Measurements from ENCODE around the gene PLEKHG3. TPM values are rescaled to one million over a fixed set of nuclear protein-coding genes. Genes with fewer than 3 reads are reported as not detected.

PLEKHG3 gene
- total and polyA plus RNA-seq, 10 of the 15 experiments (the other 5 are each of a cell fraction or from before 2014, with no cell fraction given) = 0.03 to 0.73 (median 0.07) TPM; not detected in 5

DNA sequence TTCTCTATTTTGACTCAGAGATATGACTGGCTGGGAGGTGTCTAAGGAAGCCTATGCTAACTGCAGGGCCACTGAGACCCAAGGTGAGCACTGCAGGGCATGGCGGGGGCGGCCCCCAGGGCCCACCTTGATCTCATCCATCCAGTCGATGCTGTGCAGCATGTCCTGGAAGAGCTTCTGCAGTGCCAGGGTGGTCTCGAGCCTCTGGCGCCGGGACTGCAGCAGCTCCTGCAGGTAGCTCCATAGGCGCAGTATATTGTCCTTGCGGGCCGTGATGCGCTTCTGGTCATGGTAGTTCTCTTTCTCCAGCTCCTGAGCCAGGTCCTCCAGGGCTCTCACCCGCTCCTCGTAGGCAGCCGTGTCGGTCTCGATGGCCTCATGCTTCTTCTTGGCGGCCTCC, 91.0 kb downstream of the PLEKHG3 start (continued):
- TF ChIP-seq MAX (IDR thresholded peaks at IDR 0.05; ENCODE audit: low read depth, low read length) (no peak), YY1 (IDR thresholded peaks at IDR 0.05; ENCODE audit: low read depth, low read length) (no peak), NR2F1 (conservative IDR thresholded peaks at IDR 0.05) (no peak), CEBPB (IDR thresholded peaks at IDR 0.05; ENCODE audit: borderline replicate concordance in 1 of 2, low read depth in 2 of 2, low read length in 2 of 2) (no peak), NFIC (IDR thresholded peaks at IDR 0.05; ENCODE audit: low read depth, low read length) (no peak), JUNB (IDR thresholded peaks at IDR 0.05) (no peak), RB1 (IDR thresholded peaks at IDR 0.05; ENCODE audit: borderline replicate concordance) (no peak)

DNA sequence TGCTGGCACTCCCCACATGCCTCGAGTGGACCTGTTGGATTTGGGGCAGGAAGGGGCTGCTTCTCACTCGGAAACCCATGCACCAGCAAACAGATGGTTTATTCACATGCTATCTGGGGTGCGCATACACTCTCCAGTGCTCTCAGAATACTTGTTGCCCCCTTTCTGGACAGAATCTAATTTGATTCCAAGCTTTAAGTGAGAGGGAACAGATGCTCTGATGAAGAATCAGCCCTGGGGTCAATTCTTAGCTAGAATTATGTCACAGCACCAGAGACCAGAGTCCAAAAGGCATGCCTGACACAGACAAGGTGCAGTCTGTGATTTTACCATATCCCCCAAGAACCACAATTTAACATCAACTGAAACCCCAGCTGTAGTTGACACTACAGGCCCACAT, 91.7 kb downstream of the PLEKHG3 start:
- TF ChIP-seq TAF1 (IDR thresholded peaks at IDR 0.05; ENCODE audit: borderline replicate concordance, low read depth, low read length) = no peak
- TF ChIP-seq, protein P1, sequence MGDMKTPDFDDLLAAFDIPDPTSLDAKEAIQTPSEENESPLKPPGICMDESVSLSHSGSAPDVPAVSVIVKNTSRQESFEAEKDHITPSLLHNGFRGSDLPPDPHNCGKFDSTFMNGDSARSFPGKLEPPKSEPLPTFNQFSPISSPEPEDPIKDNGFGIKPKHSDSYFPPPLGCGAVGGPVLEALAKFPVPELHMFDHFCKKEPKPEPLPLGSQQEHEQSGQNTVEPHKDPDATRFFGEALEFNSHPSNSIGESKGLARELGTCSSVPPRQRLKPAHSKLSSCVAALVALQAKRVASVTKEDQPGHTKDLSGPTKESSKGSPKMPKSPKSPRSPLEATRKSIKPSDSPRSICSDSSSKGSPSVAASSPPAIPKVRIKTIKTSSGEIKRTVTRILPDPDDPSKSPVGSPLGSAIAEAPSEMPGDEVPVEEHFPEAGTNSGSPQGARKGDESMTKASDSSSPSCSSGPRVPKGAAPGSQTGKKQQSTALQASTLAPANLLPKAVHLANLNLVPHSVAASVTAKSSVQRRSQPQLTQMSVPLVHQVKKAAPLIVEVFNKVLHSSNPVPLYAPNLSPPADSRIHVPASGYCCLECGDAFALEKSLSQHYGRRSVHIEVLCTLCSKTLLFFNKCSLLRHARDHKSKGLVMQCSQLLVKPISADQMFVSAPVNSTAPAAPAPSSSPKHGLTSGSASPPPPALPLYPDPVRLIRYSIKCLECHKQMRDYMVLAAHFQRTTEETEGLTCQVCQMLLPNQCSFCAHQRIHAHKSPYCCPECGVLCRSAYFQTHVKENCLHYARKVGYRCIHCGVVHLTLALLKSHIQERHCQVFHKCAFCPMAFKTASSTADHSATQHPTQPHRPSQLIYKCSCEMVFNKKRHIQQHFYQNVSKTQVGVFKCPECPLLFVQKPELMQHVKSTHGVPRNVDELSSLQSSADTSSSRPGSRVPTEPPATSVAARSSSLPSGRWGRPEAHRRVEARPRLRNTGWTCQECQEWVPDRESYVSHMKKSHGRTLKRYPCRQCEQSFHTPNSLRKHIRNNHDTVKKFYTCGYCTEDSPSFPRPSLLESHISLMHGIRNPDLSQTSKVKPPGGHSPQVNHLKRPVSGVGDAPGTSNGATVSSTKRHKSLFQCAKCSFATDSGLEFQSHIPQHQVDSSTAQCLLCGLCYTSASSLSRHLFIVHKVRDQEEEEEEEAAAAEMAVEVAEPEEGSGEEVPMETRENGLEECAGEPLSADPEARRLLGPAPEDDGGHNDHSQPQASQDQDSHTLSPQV (IDR thresholded peaks at IDR 0.05) = no peak
- no peak for FAIRE-seq
- Histone ChIP-seq H3K27ac (ENCODE audit: control insufficient read depth, insufficient read depth) (no peak overlapping the region), H3K4me3 (no peak overlapping the region), H3K79me2 (ENCODE audit: control insufficient read depth, insufficient read depth, low read length) (no peaks in the 10 kb centered on the region), H3K27me3 (replicated peaks in 1 of 2; ENCODE audit: control insufficient read depth in 2 of 2, insufficient read depth in 2 of 2, low read length in 1 of 2) (no peaks in the 10 kb centered on the region; a peak in 2 of 4 replicates), H3K4me2 (ENCODE audit: control insufficient read depth, insufficient read depth) (no peak overlapping the region), H3K36me3 (ENCODE audit: control insufficient read depth in 2 of 2, insufficient read depth in 2 of 2, low read length in 1 of 2) (no peaks in the 10 kb centered on the region), H2AFZ (ENCODE audit: control insufficient read depth, low read depth, low read length) (no peak overlapping the region), H4K20me1 (ENCODE audit: control insufficient read depth, insufficient read depth) (no peaks in the 10 kb centered on the region), H3K9me3 (replicated peaks; ENCODE audit: control insufficient read depth, insufficient read depth, low read length) (no peaks in the 10 kb centered on the region), H3K9ac (ENCODE audit: control insufficient read depth, insufficient read depth, low read length) (no peak overlapping the region), H3K4me1 (ENCODE audit: control insufficient read depth, insufficient read depth, low read length) (no peaks in the 10 kb centered on the region)
- intact Hi-C loops (cut with micrococcal nuclease; ENCODE audit: unreplicated experiment) (no loop called here), in situ Hi-C loops (cut with MboI) (no loop called here)
- WGBS (ENCODE audit: insufficient coverage, insufficient replicate concordance, low lambda C conversion rate, missing lambda C conversion rate) = 33% methylated on average over 3 of the region's 3 CpGs
- DNase-seq (ENCODE audit: low read depth, low spot score) = no peak
- ChIA-PET SMC1A (ENCODE audit: uncharacterized antibody, unreplicated experiment) (no interaction called here), RAD21 (ENCODE audit: unreplicated experiment) (interaction anchor here (0.7 kb wide), 1 partner anchor 97 kb away, joined by 3 read pairs; no protein-coding TSS in a partner anchor), POLR2A (no interaction called here), CTCF (interaction anchor here (0.6 to 1.7 kb wide), 4 partner anchors 34 to 466 kb away, joined by 3 to 8 read pairs (median 3); no protein-coding TSS in a partner anchor)
- ATAC-seq = no peak
- no TSS peak for BruUV-seq (replicated peaks)
